ENCODE measurements around the gene ENG.

DNA sequence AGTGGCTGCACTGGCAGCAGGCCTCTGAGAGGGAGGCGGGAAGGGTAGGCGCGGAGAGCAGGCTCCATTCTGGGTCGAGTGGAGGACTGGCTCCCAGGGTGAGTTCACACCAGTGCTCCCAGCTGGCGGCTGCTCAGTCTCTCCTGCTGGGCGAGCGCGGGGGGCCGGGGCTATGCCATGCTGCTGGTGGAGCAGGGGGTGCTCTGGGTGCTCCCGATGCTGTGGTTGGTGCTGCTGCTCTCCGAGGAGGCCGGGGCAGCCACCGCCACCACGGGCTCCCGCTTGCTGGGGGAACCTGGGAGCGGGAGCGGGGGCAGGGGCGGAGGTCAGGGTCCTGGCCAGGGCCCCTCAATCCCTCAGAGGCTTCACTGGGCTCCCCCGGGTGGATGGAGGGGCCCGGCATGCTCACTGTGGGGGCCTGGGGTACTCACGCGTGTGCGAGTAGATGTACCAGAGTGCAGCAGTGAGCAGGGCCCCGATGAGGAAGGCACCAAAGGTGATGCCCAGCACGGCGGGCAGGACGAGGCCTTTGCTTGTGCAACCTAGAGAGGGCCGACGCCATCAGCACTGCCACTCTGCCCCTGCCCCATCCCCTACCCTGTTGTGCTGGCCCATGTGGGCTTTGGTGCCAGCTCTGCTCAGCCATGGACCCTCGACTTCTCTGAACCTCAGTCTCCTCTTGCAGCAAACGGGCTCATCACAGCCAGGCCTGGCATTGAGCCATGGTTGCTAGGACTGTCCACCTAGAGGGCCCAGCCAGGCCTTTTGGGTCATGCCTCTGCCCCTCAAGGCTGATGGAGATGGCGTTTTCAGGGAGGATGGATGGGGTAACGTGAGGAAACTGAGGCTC is 38.7 kb downstream of the ENG start:
- TF ChIP-seq, protein P1, sequence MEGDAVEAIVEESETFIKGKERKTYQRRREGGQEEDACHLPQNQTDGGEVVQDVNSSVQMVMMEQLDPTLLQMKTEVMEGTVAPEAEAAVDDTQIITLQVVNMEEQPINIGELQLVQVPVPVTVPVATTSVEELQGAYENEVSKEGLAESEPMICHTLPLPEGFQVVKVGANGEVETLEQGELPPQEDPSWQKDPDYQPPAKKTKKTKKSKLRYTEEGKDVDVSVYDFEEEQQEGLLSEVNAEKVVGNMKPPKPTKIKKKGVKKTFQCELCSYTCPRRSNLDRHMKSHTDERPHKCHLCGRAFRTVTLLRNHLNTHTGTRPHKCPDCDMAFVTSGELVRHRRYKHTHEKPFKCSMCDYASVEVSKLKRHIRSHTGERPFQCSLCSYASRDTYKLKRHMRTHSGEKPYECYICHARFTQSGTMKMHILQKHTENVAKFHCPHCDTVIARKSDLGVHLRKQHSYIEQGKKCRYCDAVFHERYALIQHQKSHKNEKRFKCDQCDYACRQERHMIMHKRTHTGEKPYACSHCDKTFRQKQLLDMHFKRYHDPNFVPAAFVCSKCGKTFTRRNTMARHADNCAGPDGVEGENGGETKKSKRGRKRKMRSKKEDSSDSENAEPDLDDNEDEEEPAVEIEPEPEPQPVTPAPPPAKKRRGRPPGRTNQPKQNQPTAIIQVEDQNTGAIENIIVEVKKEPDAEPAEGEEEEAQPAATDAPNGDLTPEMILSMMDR (conservative IDR thresholded peaks at IDR 0.05 in 1 of 2, IDR thresholded peaks at IDR 0.05 in 1 of 2; ENCODE audit: extremely low read depth in 1 of 2, insufficient read depth in 1 of 2, low read depth in 1 of 2, low read length in 2 of 2): no peak
- no peak for TF ChIP-seq EZH2 (IDR thresholded peaks at IDR 0.05; ENCODE audit: borderline replicate concordance, low read length)
